ENCODE measurements around the gene FGF11.

Gene FGF11

DNA sequence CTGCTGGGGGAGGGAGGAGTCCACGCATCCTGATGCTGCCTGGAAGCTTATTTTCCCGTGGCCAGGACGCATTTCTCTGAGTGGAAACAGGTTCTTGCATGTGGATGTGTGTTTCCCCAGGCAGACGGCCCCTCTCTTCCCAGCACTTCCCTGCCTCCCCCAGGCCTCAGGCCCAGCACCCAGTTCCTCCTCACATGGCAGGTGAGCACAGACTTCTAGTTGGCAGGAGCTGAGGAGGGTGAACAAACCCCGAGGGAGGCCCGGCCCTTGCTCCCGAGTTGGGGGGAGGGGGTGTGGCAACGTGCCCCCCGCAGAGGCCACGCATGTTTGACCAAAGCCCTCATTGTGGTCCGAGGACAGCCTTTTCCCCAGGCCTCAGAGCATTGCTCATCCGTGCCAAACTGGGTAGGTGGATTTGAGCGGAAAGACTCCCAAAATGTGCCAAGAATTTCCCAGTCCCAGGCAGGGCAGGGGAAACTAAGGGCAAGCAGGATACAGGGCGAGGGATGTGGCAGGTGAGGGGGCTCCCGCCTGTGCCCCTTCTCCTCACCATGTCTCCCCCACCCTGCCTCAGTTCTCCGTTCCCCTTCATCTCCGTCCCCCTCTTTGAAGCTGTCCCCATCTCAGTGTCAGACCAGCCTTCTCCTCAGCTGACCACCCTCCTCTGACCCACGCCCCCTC is 20.7 kb upstream of the FGF11 start:
- no peak overlapping the region for H3K27ac ChIP-seq
- TF ChIP-seq, protein P1, sequence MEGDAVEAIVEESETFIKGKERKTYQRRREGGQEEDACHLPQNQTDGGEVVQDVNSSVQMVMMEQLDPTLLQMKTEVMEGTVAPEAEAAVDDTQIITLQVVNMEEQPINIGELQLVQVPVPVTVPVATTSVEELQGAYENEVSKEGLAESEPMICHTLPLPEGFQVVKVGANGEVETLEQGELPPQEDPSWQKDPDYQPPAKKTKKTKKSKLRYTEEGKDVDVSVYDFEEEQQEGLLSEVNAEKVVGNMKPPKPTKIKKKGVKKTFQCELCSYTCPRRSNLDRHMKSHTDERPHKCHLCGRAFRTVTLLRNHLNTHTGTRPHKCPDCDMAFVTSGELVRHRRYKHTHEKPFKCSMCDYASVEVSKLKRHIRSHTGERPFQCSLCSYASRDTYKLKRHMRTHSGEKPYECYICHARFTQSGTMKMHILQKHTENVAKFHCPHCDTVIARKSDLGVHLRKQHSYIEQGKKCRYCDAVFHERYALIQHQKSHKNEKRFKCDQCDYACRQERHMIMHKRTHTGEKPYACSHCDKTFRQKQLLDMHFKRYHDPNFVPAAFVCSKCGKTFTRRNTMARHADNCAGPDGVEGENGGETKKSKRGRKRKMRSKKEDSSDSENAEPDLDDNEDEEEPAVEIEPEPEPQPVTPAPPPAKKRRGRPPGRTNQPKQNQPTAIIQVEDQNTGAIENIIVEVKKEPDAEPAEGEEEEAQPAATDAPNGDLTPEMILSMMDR (IDR thresholded peaks at IDR 0.05; ENCODE audit: low read depth, low read length) = no peak

DNA sequence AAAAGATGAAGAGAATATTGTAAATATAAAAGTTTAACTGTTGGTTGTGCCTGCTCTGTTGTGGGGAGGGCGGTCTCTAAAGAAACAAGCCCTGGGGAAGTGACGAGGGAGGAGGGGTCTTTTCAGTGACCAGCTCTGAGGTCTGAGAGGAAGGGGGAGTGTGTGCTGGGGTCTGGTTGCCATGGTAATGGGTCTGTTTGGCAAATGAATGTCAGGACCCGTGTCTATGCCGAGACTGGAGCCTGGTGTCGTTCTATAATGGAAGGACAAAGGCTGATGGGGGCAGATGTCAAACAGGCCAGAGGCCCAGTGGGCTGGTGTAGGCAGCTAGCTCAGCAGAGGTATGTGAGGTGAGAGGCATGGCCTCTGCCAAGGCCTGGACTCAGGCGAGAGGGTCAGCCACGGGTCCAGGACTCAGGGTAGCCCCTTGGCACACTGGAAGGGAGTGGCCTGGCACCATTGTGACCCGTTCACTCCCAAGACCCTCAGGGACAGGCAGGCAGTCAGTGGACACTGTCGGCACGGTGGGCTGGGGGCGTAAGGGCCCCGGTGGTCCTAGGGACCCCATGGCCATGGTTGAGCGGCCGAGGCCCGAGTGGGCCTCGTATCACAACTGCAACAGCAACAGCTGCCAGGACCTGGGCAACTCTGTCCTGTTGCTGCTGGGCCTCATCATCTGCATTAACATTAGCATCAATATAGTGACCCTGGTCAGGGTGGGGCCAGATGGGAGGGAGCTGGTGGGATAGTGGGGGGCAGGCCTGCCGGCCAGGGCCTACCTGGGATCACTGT is 19.3 kb upstream of the FGF11 start, which contains the start of gene SPEM1:
TSS of gene SPEM1 (plus strand) at position 506 of the 792 bp plus-strand sequence. CDS start at position 567, 61 bp downstream.
- Histone ChIP-seq H3K27me3 (ENCODE audit: insufficient read depth, low read depth, severe bottlenecking) (no peaks in the 10 kb centered on the region), H3K9me3 (ENCODE audit: severe bottlenecking) (no peaks in the 10 kb centered on the region), H3K27ac (no peak within 1 kb of the TSS), H3K4me3 (ENCODE audit: low read depth, low read length) (no peak within 1 kb of the TSS), H3K36me3 (peaks cover 9% of the 10 kb centered on the region)
- TF ChIP-seq, protein P1 (IDR thresholded peaks at IDR 0.05; ENCODE audit: low read depth, low read length) = no peak
- no peak for DNase-seq

More for the DNA sequence above, 20.7 kb upstream of the FGF11 start:
- Histone ChIP-seq H3K9me3 (ENCODE audit: severe bottlenecking) (no peaks in the 10 kb centered on the region), H3K36me3 (peaks cover 9% of the 10 kb centered on the region), H3K27me3 (ENCODE audit: insufficient read depth, low read depth, severe bottlenecking) (no peaks in the 10 kb centered on the region), H3K4me3 (ENCODE audit: low read depth, low read length) (no peak overlapping the region)
- no peak for DNase-seq

DNA sequence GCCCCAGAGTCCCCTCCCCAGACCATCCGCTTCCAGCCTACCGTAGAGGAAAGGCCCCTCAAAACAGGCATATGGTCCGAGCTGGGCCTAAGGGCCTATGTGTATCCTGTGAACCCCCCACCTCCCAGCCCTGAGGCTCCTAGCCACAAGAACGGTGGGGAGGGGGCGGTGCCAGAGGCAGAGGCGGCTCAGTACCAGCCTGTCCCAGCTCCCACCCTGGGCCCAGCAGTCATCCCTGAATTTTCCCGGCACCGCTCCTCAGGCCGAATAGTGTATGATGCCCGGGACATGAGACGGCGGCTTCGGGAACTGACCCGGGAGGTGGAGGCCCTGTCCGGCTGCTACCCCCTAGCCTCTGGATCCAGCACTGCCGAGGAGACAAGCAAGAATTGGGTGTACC is 18.1 kb upstream of the FGF11 start:
- TF ChIP-seq, protein P1 (IDR thresholded peaks at IDR 0.05; ENCODE audit: low read depth, low read length) = no peak
- Histone ChIP-seq H3K4me3 (ENCODE audit: low read depth, low read length) (no peak overlapping the region), H3K27me3 (ENCODE audit: insufficient read depth, low read depth, severe bottlenecking) (no peaks in the 10 kb centered on the region), H3K36me3 (peaks cover 1% of the 10 kb centered on the region; the same call in 1 of the 2 replicates), H3K9me3 (ENCODE audit: severe bottlenecking) (no peaks in the 10 kb centered on the region), H3K27ac (no peak overlapping the region)
- no peak for DNase-seq

DNA sequence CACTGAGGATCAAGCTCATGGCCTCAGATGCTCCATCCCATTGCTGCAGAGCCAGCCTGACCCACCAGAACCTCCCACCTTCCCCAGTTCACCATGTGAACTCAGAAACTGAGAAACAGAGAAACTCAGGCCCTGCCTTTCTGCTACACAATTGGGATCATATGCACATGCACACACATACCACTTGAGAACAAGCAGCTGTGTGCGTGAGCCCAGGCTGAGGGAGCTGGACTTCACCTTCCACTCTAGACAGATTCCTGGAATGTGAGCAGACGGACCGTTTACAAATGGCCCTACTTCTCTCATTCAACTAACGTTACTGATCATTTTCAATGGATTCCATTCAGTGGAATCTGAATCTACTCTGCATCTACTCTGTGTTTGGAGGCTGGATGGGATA is 15.6 kb upstream of the FGF11 start:
- Histone ChIP-seq H3K36me3 (no peaks in the 10 kb centered on the region), H3K9me3 (ENCODE audit: severe bottlenecking) (no peaks in the 10 kb centered on the region), H3K27me3 (ENCODE audit: insufficient read depth, low read depth, severe bottlenecking) (no peaks in the 10 kb centered on the region), H3K4me3 (ENCODE audit: low read depth, low read length) (no peak overlapping the region), H3K27ac (no peak overlapping the region)
- DNase-seq = no peak
- TF ChIP-seq, protein P1 (IDR thresholded peaks at IDR 0.05; ENCODE audit: low read depth, low read length) = no peak

DNA sequence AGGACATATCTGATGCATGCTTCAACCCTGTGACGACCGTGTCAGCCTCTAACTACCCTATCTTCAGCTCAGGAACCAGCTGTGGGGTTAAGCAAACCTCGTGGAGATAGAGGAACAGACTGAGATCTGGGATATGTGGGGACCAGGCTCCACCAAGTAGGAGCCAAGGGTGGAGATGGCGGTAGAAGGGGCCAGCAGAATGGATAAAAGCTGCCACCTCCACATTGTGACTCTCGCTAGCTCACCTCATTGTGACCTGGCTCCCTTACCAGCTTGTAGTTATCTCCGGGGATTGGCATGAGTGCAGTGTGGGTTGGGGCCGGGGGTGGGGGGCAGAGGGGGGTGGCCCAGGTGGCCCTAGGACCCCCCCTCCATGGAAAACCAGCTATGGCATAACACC is 14.0 kb upstream of the FGF11 start, which contains the start of gene SPEM2:
TSS of gene SPEM2 (plus strand) at position 301 of the 400 bp plus-strand sequence. CDS start at position 374, 73 bp downstream.
- DNase-seq = no peak
- Histone ChIP-seq H3K4me3 (ENCODE audit: low read depth, low read length) (no peak within 1 kb of the TSS), H3K27me3 (ENCODE audit: insufficient read depth, low read depth, severe bottlenecking) (no peaks in the 10 kb centered on the region), H3K27ac (no peak within 1 kb of the TSS), H3K9me3 (ENCODE audit: severe bottlenecking) (no peaks in the 10 kb centered on the region), H3K36me3 (no peaks in the 10 kb centered on the region)
- TF ChIP-seq, protein P1 (IDR thresholded peaks at IDR 0.05; ENCODE audit: low read depth, low read length) = no peak

All from WERI-Rb-1 (cell line).